AG10803 (cell line): Measurements from ENCODE around the gene LCP1.

ENCODE experiments used
- DNase-seq: peaks from one replicate; pipeline ENCODE4 v3.0.0; 2010; ENCODE audit warnings: low read depth
- H3K4me3 ChIP-seq: 2 replicates; pipeline ENCODE4 v1.5.1; 2011; ENCODE audit warnings: mild to moderate bottlenecking, low read length, control low read depth
- CTCF ChIP-seq: conservative IDR thresholded peaks from 2 replicates; pipeline ENCODE4 v1.5.1; 2011; ENCODE audit warnings: mild to moderate bottlenecking, low read length, control low read depth, inconsistent platforms

LCP1 gene

GRCh38 chr13:46124531-46124966 lies 57.4 kb downstream of the LCP1 start:
- TF ChIP-seq CTCF: no peak
- DNase-seq: no peak
- H3K4me3 ChIP-seq: no peak overlapping the region

- no peak for TF ChIP-seq CTCF
- DNase-seq: no peak
- H3K4me3 ChIP-seq: no peak overlapping the region
Observed at GRCh38 chr13:46122304-46122703, 59.7 kb downstream of the LCP1 start.

- TF ChIP-seq CTCF: no peak
- H3K4me3 ChIP-seq: no peak overlapping the region
- no peak for DNase-seq
Observed at GRCh38 chr13:46121597-46122163, 60.3 kb downstream of the LCP1 start.

- no peak for TF ChIP-seq CTCF
- no peak for DNase-seq
- H3K4me3 ChIP-seq: no peak overlapping the region
Observed at GRCh38 chr13:46121033-46121432, 60.9 kb downstream of the LCP1 start.

- no peak for TF ChIP-seq CTCF
- H3K4me3 ChIP-seq: no peak overlapping the region
- no peak for DNase-seq
Observed at GRCh38 chr13:46119883-46120614, 61.9 kb downstream of the LCP1 start.

GRCh38 chr13:46116653-46117502 lies 65.1 kb downstream of the LCP1 start:
- H3K4me3 ChIP-seq: no peak overlapping the region
- no peak for DNase-seq
- no peak for TF ChIP-seq CTCF
